Hepatocyte (in vitro differentiated cells): ENCODE results near the gene ASIC2.

Source experiments
- CTCF ChIP-seq: fragments of 200-600 bp; sonication (generic); IDR thresholded peaks from 2 replicates; pipeline ENCODE4 v1.5.1; 2016; ENCODE audit warnings: antibody characterized with exemption, mild to moderate bottlenecking; ENCODE audit not compliant: poor library complexity
- EZH2 ChIP-seq: fragments of 200-600 bp; sonication (generic); IDR thresholded peaks from 2 replicates; pipeline ENCODE4 v1.6.1; 2016; ENCODE audit warnings: antibody characterized with exemption, mild to moderate bottlenecking, borderline replicate concordance
- EZH2phosphoT487 ChIP-seq: fragments of 200-600 bp; sonication (generic); IDR thresholded peaks from one replicate; pipeline ENCODE4 v1.6.1; 2018; ENCODE audit warnings: antibody characterized with exemption, mild to moderate bottlenecking, low read depth, moderate library complexity; ENCODE audit not compliant: unreplicated experiment, severe bottlenecking

DNA sequence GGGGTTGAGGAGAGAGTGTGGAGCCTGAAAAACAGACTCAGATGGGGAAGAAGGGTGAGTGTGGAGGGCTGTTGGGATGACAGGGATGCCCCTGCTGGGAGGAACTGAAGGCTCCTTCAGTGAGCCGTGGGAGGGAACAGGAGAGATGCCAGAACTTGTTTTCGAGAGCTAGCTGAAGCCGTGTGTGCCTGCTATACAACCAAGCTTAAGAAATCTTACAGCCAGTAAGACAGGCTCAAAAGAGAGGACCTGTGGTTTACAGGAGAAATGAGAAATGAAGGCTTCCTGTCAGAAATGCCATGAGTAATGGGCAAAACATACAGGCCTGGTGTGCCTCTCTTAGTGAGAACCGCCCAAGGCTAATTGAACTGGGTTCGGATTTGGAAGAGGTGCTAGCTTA, 201.8 kb downstream of the ASIC2 start:
- TF ChIP-seq CTCF = no peak
- TF ChIP-seq EZH2phosphoT487 = no peak
- TF ChIP-seq EZH2 = no peak
